Stimulated activated CD4-positive, alpha-beta T cell treated with anti-CD3 and anti-CD28 coated beads, Interleukin-15, amount 100 ng/mL, for 48 hours (primary cell): ENCODE measurements around the gene TGM4.
A peak's percentile ranks its signal among the peaks of the same experiment; 100 is the strongest.
"Not testable (repeated sequence)": the region's sequence is repeated elsewhere in the genome, so short reads cannot be mapped to it uniquely, and the experiment has no call there.

Experiments used
- DNase-seq, 2 donors: peaks; one replicate each; pipeline ENCODE4 v3.0.0-alpha.2; 2020; ENCODE audit warnings: low read depth in 2 of 2

The TGM4 gene

GRCh38 chr3:44874308-44874707, at the start of gene TGM4:
Gene TGM4 (plus strand): TSS chr3:44874608. CDS start chr3:44874679, 71 bp downstream.
- no peak for DNase-seq

- no peak for DNase-seq
These were observed 49.0 kb upstream of the TGM4 start for GRCh38 chr3:44825264-44825925.

GRCh38 chr3:44827196-44827595, 47.2 kb upstream of the TGM4 start:
- DNase-seq = no peak

DNA sequence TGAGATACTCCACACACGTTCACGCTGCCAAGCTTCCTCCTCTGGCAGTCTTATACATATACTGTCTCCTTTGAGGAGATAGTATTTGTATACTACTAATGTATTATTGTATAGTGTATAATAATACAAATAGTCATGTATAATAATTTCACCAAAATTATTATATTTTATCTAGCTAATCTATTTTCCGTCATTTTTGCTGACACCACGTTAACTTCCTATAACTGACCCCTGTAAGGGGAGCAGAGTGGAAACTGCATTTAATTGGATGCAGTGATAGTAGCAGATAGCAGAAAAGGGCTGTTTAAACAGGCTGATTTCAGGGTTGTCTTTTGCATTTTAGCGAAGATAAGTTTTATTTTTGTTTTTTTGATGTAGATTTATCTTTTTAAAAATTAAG, 43.2 kb upstream of the TGM4 start:
- no peak for DNase-seq

DNA sequence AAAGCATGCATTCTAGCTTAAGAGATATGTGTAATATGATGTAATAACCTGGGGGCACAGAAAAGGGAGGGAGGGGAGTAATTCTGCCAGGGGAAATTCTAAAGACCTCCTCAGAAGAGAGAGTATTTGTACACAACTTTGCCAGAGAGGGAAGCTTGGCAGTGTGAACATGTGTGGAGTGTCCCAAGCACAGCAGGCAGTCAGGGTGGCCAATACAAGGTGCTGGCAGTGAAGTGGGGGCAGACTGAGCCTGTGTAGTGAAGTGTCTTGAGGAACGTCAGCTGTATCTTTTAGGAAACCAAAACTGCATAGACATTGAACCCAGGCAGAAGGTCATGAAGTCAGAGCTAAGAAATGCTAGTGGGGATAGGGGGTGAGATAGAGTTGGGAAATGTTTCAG, 42.4 kb upstream of the TGM4 start:
- DNase-seq = no peak

DNA sequence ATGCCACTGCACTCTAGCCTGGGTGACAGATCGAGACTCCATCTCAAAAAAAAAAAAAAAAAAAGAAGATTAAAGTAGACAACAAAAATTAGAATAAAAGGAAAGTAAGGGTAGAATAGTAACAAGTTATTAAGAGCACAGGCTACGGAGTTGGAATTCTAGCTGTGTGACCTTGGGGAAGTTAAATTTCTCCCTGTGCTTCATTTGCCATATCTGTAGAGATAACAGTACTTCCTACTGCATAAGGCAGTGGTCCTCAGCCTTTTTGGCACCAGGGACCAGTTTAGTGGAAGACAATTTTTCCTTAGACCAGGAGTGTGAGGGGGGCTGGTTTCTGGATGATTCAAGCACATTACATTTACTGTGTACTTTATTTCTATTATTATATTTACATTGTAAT, 41.4 kb upstream of the TGM4 start:
- DNase-seq = no peak

DNA sequence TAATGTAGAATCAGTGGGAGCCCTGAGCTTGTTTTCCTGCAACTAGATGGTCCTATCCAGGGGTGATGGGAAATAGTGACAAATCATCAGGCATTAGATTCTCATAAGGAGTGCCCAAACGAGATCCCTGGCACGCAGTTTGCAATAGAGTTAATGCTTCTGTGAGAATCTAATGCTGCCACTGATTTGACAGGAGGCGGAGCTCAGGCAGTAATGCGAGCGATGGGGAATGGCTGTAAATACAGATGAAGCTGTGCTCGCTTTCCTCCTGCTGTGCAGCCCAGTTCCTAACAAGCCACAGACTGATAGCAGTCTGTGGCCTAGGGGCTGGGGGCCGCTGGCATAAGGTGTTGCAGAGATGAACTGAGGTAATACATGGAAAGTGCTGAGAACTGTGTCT, 41.0 kb upstream of the TGM4 start:
- DNase-seq = no peak

DNA sequence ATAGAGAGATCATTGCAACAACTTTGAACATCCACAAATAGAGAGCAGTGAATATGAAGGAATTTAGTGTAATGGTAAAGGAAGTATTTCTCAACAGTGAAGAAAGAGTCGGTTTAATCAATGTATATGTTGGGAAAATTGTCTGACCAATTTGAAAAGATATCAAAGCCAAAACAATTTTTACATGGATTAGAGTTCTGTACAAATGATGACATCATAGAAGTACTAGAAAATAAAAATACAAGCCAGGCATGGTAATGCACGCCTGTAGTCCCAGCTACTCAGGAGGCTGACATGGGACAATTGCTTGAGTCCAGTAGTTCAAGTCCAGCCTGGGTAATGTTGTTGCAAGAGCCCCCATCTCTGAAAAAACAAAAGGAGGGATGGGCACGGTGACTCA, 38.7 kb upstream of the TGM4 start:
- DNase-seq = no peak

- DNase-seq = no peak
These were observed 32.0 kb upstream of the TGM4 start for GRCh38 chr3:44842376-44842775.

DNA sequence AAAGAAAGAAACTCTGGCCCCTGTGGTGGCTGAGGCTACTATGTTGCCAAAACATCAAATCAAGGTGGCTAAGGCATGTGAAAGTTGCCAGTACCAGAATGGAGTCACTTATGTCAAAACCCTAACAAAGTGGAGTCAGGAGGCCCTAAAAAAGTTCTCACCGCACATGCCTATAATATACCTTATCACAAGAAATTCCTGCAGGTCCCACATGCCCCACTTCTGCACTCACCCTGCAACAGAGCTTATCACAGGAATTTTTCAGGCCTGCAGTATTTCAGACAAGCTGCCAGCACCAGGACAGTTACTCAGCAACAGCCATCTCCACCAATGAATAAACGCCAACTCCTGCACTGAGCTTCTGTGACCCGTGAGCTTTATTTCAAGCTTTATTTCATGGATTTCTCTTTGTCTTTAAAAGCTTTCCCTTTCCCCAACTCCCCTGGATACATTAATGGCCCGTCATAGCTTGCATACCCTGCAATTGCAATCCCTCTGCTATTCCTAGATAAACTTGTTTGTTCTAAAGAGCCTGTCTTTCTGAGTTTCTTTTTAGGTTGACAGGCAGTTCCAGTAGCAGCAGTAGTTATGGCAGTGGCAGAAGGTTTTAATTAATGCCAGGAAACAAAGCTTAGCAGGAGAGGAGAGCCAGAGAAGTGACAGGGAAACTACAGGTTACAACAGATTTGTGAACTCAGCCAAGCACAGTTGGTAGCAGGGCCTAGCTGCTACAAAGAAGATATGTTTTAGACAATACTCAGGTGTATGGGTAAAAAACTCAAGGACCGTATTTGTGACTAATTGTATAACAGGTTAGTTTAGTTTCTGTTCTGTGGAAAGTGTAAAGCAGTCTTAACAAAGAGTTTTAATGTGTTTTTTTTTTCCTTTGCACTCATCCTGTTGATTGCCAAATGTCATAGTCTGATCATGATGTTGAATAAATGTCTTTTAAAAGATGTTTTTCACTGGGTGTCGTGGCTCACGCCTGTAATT, 28.6 kb upstream of the TGM4 start:
- no peak for DNase-seq

- DNase-seq = no peak
These were observed 25.8 kb upstream of the TGM4 start for GRCh38 chr3:44848634-44849033.

DNA sequence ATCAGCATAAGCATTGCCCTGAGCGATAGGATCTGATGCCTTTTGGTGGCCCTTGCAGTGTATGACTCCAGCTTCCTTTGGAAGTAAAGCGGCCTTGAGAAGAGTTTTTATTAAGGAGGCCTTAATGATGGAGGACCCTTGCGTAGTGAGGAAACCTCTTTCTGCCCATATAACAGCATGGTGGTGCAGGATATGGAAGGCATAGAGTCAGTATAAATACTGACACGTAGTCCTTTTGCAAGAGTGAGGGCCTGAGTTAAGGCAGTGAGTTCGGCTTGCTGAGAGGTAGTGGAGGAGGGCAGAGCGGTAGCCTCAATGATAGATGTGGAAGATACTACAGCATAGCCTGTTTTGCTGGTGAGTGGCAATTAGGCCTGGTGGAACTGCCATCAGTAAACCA, 17.7 kb upstream of the TGM4 start:
- DNase-seq = not testable (repeated sequence)

DNA sequence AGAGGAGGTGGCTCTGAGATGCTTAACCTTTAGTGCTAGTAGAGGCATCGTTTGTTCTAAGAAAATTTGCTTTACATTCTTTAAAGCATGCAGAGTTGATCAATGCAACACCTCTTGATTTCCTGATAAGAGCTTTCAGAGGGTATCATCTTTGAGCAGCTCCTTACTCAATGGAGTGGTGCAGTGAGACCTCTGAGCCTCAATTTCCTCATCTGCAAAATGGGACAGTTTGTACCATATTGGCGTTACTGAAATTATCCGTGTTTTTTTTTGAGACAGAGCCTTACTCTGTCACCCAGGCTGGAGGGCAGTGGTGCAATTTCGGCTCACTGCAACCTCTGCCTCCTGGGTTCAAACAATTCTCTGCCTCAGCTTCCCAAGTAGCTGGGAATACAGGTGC, 14.3 kb upstream of the TGM4 start:
- DNase-seq = no peak

DNA sequence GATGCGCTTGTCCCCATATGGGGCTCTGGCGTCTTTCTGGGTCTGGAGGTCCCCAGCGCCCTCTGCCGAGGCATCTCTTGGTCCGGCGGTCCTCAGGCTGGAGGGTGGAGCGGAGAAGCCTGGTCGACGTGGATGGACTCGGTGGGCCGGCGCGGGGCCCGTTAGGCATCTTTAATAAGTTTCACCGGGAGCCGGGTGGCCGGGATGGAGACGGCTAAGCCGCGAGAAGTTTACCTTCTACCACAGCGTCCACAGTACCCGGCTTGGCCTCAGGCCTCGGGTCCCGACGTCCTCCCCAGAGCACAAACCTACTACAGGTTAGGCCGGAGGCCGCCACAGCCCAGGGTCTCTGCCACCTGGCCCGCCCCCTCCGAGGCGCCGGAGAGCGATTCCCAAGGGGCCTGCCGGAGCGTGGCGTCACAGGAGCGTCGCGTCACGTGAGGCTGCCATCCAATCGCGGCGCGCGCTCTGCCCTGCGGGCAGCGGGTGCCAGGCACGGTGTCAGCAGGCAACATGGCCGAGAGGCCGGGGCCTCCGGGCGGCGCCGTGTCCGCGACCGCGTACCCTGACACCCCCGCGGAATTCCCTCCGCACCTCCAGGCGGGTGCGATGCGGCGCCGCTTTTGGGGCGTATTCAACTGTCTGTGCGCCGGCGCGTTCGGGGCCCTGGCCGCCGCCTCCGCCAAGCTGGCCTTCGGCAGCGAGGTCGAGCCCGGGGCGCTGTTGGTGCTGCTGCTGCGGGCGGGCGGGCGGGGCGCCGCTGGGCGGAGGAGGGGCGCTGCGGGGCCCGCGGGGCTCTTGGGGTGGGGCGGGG, 12.8 kb upstream of the TGM4 start, which contains the start of gene TMEM42:
TMEM42 (plus strand) TSS at position 501 of the 814 bp plus-strand sequence; CDS start at position 514, 13 bp downstream.
- DNase-seq = peak; percentile 76 to 78

- no peak for DNase-seq
These were observed 12.2 kb upstream of the TGM4 start for GRCh38 chr3:44862226-44862637.

DNA sequence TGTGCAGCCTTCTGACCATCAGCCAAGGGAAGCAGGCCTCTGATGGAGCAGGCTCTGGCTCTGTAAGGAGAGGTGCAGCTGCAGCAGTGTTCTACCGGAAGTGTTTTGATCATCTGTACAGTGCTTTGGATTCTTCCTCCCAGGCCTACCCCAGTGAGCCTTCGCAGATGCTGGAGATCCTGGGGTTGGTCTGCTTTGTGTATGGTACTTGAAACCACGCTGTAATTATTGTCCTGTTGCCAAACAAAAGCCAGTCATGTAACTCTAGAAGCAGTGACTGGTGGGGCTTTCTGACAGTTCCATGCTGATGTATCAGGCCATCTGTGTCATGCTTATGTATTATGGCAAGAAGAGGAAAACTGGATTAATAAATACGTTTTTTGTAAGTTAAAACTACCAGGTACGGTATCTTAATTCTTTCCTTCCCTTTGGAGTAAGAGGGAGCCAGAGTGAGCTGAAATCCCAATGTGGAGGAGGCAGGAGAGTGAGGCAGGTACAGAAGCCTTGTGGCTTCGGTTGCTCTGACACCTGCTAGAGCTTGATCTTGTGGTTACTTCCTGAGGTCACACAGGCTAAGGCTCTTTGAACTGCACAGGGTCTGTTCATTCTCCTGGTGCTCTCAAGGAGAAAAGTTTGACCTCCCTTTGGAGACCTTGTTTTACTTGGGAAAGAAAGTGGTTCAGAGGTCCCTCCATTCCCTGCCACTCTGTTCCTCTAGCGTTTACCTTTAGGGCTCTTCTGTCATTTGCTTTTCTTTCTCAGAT, 9.0 kb upstream of the TGM4 start:
- DNase-seq = no peak

GRCh38 chr3:44867421-44868111, 6.8 kb upstream of the TGM4 start:
- DNase-seq = no peak

- DNase-seq = no peak
These were observed 3.9 kb upstream of the TGM4 start for GRCh38 chr3:44870375-44871061.

DNA sequence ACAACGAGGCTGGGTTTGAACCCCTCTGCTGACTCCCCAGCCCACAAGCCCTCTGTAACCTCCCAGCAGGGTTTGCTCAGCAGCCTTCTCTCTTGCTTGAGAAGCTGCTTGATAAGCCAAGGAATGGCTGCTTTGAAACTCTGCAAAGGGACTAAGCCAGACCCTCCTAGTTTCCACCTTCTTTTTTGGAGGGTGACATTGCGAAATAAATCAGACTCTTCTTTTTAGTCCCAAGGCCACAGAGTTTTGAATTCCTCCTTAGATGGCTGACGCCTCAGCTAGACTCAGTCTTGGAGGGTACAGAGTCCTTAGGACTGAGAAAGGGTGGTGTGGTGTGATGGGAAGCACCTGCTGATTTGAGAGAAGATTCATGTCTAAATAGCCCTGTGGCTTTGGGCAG, 1.2 kb downstream of the TGM4 start:
- DNase-seq = no peak

DNA sequence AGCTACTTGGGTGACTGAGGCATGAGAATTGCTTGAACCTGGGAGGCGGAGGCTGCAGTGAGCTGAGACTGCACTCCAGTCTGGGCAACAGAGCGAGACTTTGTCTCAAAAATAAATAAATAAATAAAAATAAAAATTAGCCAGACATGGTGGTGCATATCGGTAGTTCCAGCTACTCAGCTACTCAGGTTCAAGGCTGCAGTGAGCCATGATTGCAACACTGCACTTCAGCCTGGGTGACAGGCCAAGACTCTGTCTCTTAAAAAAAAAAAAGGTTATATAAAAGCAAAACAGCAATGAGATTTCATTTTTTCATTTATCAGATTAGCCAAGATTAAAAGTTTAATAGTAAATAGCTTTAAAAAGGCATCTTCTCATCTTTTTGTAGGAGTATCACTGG, 2.9 kb downstream of the TGM4 start:
- DNase-seq = no peak
